ENCODE results near the gene ARNT2. TPM values are rescaled to one million over a fixed set of nuclear protein-coding genes. Genes with fewer than 3 reads are reported as not detected.

ARNT2 gene
- total and polyA plus RNA-seq, 4 donors: 0.63 to 16.2 (median 4.9) TPM

DNA sequence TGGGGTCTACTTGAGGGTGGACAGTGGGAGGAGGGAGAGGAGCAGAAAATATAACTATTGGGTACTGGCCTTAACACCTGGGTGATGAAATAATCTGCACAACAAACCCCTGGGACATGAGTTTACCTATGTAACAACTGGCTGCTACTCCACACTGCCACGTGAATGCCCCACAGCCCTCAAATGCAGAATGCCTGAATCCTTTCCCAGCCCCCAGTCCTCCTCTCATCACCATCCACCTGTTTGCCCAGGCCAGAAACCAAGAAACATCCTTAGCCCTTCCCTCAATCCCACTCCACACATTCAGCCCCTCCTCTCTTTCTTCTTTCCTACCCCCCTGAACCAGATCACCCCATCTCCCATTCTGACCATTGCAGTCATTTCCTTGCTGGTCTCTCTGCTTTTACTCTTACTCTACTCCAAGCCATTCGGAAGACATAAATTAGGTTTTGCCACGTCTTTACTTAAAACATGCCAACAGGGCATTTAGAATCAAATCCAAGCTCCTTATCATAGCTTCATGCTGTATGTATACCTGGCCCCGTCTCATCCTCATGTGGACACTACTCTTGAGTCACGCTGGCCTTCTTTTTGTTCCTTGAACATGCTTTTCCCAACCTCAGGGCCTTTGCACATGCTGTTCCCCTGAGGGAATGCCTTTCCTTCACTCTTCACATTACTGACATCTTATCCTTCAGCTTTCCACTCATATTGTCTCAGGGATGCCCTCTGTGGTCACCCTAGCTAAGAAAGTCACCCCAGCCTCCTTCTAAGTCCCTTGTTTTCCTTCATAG lies 153.5 kb downstream of the ARNT2 start:
- intact Hi-C loops (cut with DNase I): no loop called here
- Histone ChIP-seq H3K9me3 (ENCODE audit: control insufficient read depth, low read length) (no peaks in the 10 kb centered on the region), H3K27ac (ENCODE audit: low read depth in 1 of 2, low read length in 2 of 2) (no peak overlapping the region), H3K36me3 (ENCODE audit: control insufficient read depth in 1 of 2, insufficient read depth in 2 of 2, low read length in 1 of 2) (no peaks in the 10 kb centered on the region), H3K27me3 (ENCODE audit: control insufficient read depth in 1 of 2, insufficient read depth in 2 of 2, low read length in 1 of 2) (no peaks in the 10 kb centered on the region), H3K4me1 (ENCODE audit: control insufficient read depth in 1 of 2, insufficient read depth in 2 of 2, low read length in 2 of 2) (no peaks in the 10 kb centered on the region), H3K4me3 (ENCODE audit: low read length in 2 of 2) (no peak overlapping the region)
- WGBS, 2 donors: 87 to 95% methylated on average over 5 of the region's 5 CpGs
- DNase-seq (no peak), ATAC-seq (ENCODE audit: low FRiP score) (no peak)

DNA sequence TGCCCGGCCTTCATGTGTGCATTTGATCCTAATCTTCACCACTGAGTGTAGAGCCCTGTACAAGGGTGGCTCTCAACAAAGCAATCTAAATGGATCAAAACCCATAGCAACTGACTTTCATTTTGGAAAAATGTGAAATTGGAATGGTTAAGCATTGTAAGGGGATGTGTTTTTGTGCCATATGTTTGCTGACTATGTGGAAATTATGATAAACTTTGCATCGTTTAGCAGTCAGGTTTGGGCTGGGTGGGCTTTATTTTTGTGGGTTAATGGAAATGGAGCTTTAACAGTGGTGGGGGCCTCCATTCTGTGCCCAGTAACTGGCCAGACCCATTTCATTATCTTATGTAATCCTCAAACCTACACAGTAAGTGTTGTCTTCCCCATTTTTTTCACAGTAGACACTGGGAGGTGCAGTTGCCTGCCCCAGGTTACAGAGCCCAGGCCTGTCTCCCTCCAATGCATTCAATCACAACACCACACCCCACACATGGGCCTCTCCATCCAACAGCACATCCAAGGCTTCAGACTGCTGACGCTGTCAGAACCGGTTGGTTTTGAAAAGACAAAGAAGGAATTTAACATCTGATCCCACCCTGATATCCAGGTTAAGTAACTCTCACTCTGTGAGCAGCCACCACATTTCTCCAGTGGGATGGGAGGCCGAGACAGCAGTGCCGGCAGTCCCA lies 154.6 kb downstream of the ARNT2 start:
- intact Hi-C loops (cut with DNase I): no loop called here
- no peak overlapping the region for H3K4me3 ChIP-seq (ENCODE audit: low read length in 2 of 2)
- ATAC-seq (ENCODE audit: low FRiP score) (no peak), DNase-seq (no peak)
- H3K27me3 ChIP-seq (ENCODE audit: control insufficient read depth in 1 of 2, insufficient read depth in 2 of 2, low read length in 1 of 2): no peaks in the 10 kb centered on the region
- no peaks in the 10 kb centered on the region for H3K4me1 ChIP-seq (ENCODE audit: control insufficient read depth in 1 of 2, insufficient read depth in 2 of 2, low read length in 2 of 2)
- no peaks in the 10 kb centered on the region for H3K9me3 ChIP-seq (ENCODE audit: control insufficient read depth, low read length)
- H3K27ac ChIP-seq (ENCODE audit: low read depth in 1 of 2, low read length in 2 of 2): no peak overlapping the region
- 93 to 94% methylated on average over 6 of the region's 6 CpGs for WGBS, 2 donors
- peaks cover 0 to 5% of the 10 kb centered on the region in 2 donors for H3K36me3 ChIP-seq (ENCODE audit: control insufficient read depth in 1 of 2, insufficient read depth in 2 of 2, low read length in 1 of 2)

DNA sequence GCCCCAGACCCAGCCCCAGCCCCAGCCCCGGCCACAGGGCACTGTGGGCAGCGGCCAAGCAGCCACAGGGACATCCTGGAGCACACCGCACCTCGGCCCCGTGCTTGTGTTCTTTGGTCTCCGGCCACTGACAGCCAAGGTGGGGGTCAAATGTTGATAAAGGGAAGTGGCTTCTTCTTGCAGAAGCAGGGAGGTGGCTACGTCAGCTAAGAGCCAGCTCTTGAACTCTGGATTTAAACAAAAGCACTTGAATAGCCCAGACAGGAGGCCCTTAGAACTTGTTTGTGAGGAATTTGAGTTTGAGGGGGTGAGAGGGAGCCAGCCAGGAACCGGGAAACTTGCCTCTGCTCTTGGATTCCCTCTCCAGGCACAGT lies 155.1 kb downstream of the ARNT2 start:
- no peak for ATAC-seq (ENCODE audit: low FRiP score)
- no peak for DNase-seq
- no peaks in the 10 kb centered on the region for H3K9me3 ChIP-seq (ENCODE audit: control insufficient read depth, low read length)
- 80 to 84% methylated on average over 8 of the region's 8 CpGs for WGBS, 2 donors
- no peak overlapping the region for H3K4me3 ChIP-seq (ENCODE audit: low read length in 2 of 2)
- H3K27me3 ChIP-seq (ENCODE audit: control insufficient read depth in 1 of 2, insufficient read depth in 2 of 2, low read length in 1 of 2): no peaks in the 10 kb centered on the region
- no peaks in the 10 kb centered on the region for H3K4me1 ChIP-seq (ENCODE audit: control insufficient read depth in 1 of 2, insufficient read depth in 2 of 2, low read length in 2 of 2)
- peaks cover 0 to 5% of the 10 kb centered on the region in 2 donors for H3K36me3 ChIP-seq (ENCODE audit: control insufficient read depth in 1 of 2, insufficient read depth in 2 of 2, low read length in 1 of 2)
- no peak overlapping the region for H3K27ac ChIP-seq (ENCODE audit: low read depth in 1 of 2, low read length in 2 of 2)
- intact Hi-C loops (cut with DNase I): no loop called here

DNA sequence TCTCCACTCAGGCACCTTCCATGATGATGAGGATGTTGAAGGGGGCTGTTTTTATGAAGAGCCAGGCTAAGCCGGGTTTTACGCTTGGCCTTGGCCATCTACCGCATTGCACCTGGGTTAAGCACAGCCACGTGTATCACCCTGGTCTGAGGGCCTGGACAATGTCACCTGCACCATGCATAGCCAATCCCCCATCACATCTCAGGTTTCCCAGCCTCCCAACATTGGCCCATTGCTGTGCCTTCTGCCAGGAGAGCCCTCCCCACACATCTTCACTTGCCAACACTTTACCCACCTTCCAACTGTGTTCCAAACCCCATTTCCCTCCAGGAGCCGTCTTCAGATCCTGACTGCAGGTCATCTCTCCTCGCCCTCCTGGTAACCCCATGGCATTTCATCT lies 155.6 kb downstream of the ARNT2 start:
- H3K4me3 ChIP-seq (ENCODE audit: low read length in 2 of 2): no peak overlapping the region
- no peaks in the 10 kb centered on the region for H3K27me3 ChIP-seq (ENCODE audit: control insufficient read depth in 1 of 2, insufficient read depth in 2 of 2, low read length in 1 of 2)
- no peaks in the 10 kb centered on the region for H3K9me3 ChIP-seq (ENCODE audit: control insufficient read depth, low read length)
- DNase-seq (no peak), ATAC-seq (ENCODE audit: low FRiP score) (no peak)
- no peak overlapping the region for H3K27ac ChIP-seq (ENCODE audit: low read depth in 1 of 2, low read length in 2 of 2)
- peaks cover 0 to 5% of the 10 kb centered on the region in 2 donors for H3K36me3 ChIP-seq (ENCODE audit: control insufficient read depth in 1 of 2, insufficient read depth in 2 of 2, low read length in 1 of 2)
- intact Hi-C loops (cut with DNase I): no loop called here
- no peaks in the 10 kb centered on the region for H3K4me1 ChIP-seq (ENCODE audit: control insufficient read depth in 1 of 2, insufficient read depth in 2 of 2, low read length in 2 of 2)
- whole genome bisulfite sequencing, 2 donors: 92 to 95% methylated on average over 6 of the region's 6 CpGs

DNA sequence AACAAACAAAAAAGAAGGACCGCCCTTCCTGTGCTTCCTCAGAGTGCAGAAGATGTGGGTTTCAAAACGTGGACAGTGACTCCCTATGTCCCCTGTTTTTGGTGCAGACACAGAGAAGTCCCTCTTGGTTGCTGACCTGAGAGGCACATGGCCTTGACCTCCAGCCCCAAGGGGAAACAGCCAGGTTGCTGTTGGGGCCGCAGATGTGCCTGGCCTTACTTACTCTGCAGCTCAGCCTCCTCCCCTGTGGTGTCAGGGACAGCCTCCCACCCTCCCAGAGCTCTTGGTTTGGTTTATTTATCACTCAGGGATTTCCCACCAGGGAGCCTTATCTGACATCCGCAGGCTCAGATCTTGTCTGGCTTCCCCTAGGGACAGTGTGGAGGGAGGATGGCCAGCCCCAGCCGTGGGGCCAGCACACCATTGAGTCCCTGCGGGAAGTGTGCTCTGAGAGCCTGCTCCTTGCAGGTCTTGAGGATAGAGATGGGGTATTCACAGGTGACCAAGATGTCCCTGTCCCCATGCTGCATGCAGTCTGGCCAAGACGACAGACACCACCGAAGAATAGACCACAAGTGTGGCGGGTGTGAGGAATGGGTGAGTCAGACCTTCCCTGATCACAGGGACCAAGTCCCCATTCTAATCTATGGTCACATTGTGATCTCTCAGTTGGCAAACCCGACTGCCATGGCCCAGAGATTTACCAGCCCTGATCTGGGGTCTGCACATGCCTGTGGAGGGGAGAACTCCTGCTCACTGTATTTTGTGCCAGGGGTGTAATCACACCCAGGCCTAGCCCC lies 156.6 kb downstream of the ARNT2 start:
- no peaks in the 10 kb centered on the region for H3K27me3 ChIP-seq (ENCODE audit: control insufficient read depth in 1 of 2, insufficient read depth in 2 of 2, low read length in 1 of 2)
- intact Hi-C loops (cut with DNase I): no loop called here
- ATAC-seq (ENCODE audit: low FRiP score): no peak

DNA sequence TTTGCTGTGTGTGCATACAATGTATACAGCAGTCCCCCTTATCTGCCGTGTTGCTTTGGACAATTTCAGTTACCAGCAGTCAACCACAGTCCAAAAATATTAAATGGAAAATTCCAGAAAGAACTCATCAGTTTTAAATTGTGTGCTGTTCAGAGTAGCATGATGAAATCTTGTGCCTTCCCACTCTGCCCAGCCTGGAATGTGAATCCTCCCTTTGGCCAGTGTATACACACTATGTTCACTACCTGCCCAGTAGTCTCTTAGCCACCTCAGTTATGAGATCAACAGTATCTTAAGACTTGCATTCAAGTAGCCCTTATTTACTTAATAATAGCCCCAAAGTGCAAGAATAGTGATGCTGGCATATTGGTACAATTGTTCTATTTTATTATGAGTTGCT lies 157.3 kb downstream of the ARNT2 start:
- no peak overlapping the region for H3K4me3 ChIP-seq (ENCODE audit: low read length in 2 of 2)
- no peak for ATAC-seq (ENCODE audit: low FRiP score)
- intact Hi-C loops (cut with DNase I): no loop called here
- no peaks in the 10 kb centered on the region for H3K9me3 ChIP-seq (ENCODE audit: control insufficient read depth, low read length)
- no peaks in the 10 kb centered on the region for H3K27me3 ChIP-seq (ENCODE audit: control insufficient read depth in 1 of 2, insufficient read depth in 2 of 2, low read length in 1 of 2)
- no peak for DNase-seq
- peaks cover 0 to 5% of the 10 kb centered on the region in 2 donors for H3K36me3 ChIP-seq (ENCODE audit: control insufficient read depth in 1 of 2, insufficient read depth in 2 of 2, low read length in 1 of 2)
- WGBS, 2 donors: 53 to 57% methylated on average over 1 of the region's 1 CpG
- no peaks in the 10 kb centered on the region for H3K4me1 ChIP-seq (ENCODE audit: control insufficient read depth in 1 of 2, insufficient read depth in 2 of 2, low read length in 2 of 2)
- H3K27ac ChIP-seq (ENCODE audit: low read depth in 1 of 2, low read length in 2 of 2): no peak overlapping the region

More for the DNA sequence above, 156.6 kb downstream of the ARNT2 start:
- Histone ChIP-seq H3K9me3 (ENCODE audit: control insufficient read depth, low read length) (no peaks in the 10 kb centered on the region), H3K4me1 (ENCODE audit: control insufficient read depth in 1 of 2, insufficient read depth in 2 of 2, low read length in 2 of 2) (no peaks in the 10 kb centered on the region), H3K27ac (ENCODE audit: low read depth in 1 of 2, low read length in 2 of 2) (no peak overlapping the region), H3K4me3 (ENCODE audit: low read length in 2 of 2) (no peak overlapping the region), H3K36me3 (ENCODE audit: control insufficient read depth in 1 of 2, insufficient read depth in 2 of 2, low read length in 1 of 2) (peaks cover 0 to 5% of the 10 kb centered on the region in 2 donors)
- no peak for DNase-seq
- WGBS, 2 donors: 70 to 75% methylated on average over 10 of the region's 10 CpGs

DNA sequence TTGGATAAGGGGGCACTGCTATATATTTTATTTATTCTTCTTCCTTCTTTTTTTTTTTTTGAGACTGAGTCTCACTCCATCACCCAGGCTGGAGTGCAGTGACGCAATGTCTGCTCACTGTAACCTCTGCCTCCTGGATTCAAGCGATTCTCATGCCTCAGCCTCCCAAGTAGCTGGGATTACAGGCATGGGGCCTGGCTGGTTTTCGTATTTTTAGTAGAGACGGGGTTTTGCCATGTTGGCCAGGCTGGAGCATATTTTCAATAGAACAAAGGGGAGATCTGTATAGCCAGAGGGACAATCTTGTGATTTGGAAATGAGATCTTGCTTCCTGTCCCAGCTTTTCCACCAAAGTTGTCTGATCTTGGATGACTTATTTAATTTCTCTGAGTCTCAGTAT lies 157.9 kb downstream of the ARNT2 start:
- Histone ChIP-seq H3K27ac (ENCODE audit: low read depth in 1 of 2, low read length in 2 of 2) (no peak overlapping the region), H3K36me3 (ENCODE audit: control insufficient read depth in 1 of 2, insufficient read depth in 2 of 2, low read length in 1 of 2) (peaks cover 0 to 5% of the 10 kb centered on the region in 2 donors), H3K27me3 (ENCODE audit: control insufficient read depth in 1 of 2, insufficient read depth in 2 of 2, low read length in 1 of 2) (no peaks in the 10 kb centered on the region), H3K4me1 (ENCODE audit: control insufficient read depth in 1 of 2, insufficient read depth in 2 of 2, low read length in 2 of 2) (no peaks in the 10 kb centered on the region), H3K4me3 (ENCODE audit: low read length in 2 of 2) (no peak overlapping the region), H3K9me3 (ENCODE audit: control insufficient read depth, low read length) (no peaks in the 10 kb centered on the region)
- no peak for ATAC-seq (ENCODE audit: low FRiP score)
- 88 to 92% methylated on average over 4 of the region's 4 CpGs for WGBS, 2 donors
- DNase-seq: no peak
- intact Hi-C loops (cut with DNase I): no loop called here

DNA sequence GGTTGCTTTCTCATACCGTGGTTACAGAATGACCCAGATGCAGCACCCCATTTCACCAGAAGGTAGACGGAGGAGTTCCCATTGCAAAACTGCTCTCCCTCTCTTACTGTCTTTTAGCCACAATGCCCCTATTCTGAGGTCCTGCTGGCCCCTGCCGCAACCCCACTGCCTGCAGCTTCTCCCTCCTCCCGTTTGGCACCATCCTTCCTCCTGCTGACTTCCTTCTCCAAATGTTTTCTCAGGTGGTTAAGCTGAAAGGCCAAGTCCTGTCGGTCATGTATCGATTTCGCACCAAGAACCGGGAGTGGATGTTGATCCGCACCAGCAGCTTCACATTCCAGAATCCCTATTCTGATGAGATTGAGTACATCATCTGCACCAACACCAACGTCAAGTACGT lies 158.7 kb downstream of the ARNT2 start:
- DNase-seq (no peak), ATAC-seq (ENCODE audit: low FRiP score) (no peak)
- no peaks in the 10 kb centered on the region for H3K9me3 ChIP-seq (ENCODE audit: control insufficient read depth, low read length)
- H3K4me3 ChIP-seq (ENCODE audit: low read length in 2 of 2): no peak overlapping the region
- H3K4me1 ChIP-seq (ENCODE audit: control insufficient read depth in 1 of 2, insufficient read depth in 2 of 2, low read length in 2 of 2): no peaks in the 10 kb centered on the region
- intact Hi-C loops (cut with DNase I): no loop called here
- no peaks in the 10 kb centered on the region for H3K27me3 ChIP-seq (ENCODE audit: control insufficient read depth in 1 of 2, insufficient read depth in 2 of 2, low read length in 1 of 2)
- peaks cover 0 to 5% of the 10 kb centered on the region in 2 donors for H3K36me3 ChIP-seq (ENCODE audit: control insufficient read depth in 1 of 2, insufficient read depth in 2 of 2, low read length in 1 of 2)
- H3K27ac ChIP-seq (ENCODE audit: low read depth in 1 of 2, low read length in 2 of 2): no peak overlapping the region
- 80 to 85% methylated on average over 11 of the region's 11 CpGs for WGBS, 2 donors
